ENCODE measurements around the gene FRY.
"Not testable (repeated sequence)": the region's sequence is repeated elsewhere in the genome, so short reads cannot be mapped to it uniquely, and the experiment has no call there.

Gene FRY

GRCh38 chr13:32031025-32031814 is at the start of gene FRY:
Gene FRY, plus strand, starts transcription at chr13:32031774. Its CDS starts 22 bp downstream, at chr13:32031796.
- Histone ChIP-seq H3K4me3 (ENCODE audit: low read depth, low read length) (peak within 1 kb of the TSS; percentile 70), H3K4me1 (ENCODE audit: control insufficient read depth, insufficient read depth, low read length) (peaks cover 28% of the 10 kb centered on the region), H3K9me3 (ENCODE audit: control insufficient read depth, insufficient read depth, low read depth, low read length) (no peaks in the 10 kb centered on the region), H3K9ac (ENCODE audit: low read length) (peak within 1 kb of the TSS; percentile 44), H3K27ac (ENCODE audit: low read depth, low read length) (no peak within 1 kb of the TSS), H3K27me3 (ENCODE audit: control insufficient read depth, insufficient read depth, low read length) (peaks cover 14% of the 10 kb centered on the region; the same call in 1 of the 2 replicates), H3K36me3 (ENCODE audit: control insufficient read depth, insufficient read depth, low read length) (no peaks in the 10 kb centered on the region)

- Histone ChIP-seq H3K9me3 (ENCODE audit: control insufficient read depth, insufficient read depth, low read depth, low read length) (no peaks in the 10 kb centered on the region), H3K27me3 (ENCODE audit: control insufficient read depth, insufficient read depth, low read length) (no peaks in the 10 kb centered on the region), H3K27ac (ENCODE audit: low read depth, low read length) (no peak overlapping the region), H3K9ac (ENCODE audit: low read length) (no peak overlapping the region), H3K36me3 (ENCODE audit: control insufficient read depth, insufficient read depth, low read length) (no peaks in the 10 kb centered on the region), H3K4me3 (ENCODE audit: low read depth, low read length) (no peak overlapping the region), H3K4me1 (ENCODE audit: control insufficient read depth, insufficient read depth, low read length) (no peaks in the 10 kb centered on the region)
These were observed 49.5 kb upstream of the FRY start for GRCh38 chr13:31982124-31982523.

- Histone ChIP-seq H3K27ac (ENCODE audit: low read depth, low read length) (no peak overlapping the region), H3K36me3 (ENCODE audit: control insufficient read depth, insufficient read depth, low read length) (no peaks in the 10 kb centered on the region), H3K4me3 (ENCODE audit: low read depth, low read length) (no peak overlapping the region), H3K9ac (ENCODE audit: low read length) (no peak overlapping the region), H3K4me1 (ENCODE audit: control insufficient read depth, insufficient read depth, low read length) (no peaks in the 10 kb centered on the region), H3K27me3 (ENCODE audit: control insufficient read depth, insufficient read depth, low read length) (no peaks in the 10 kb centered on the region), H3K9me3 (ENCODE audit: control insufficient read depth, insufficient read depth, low read depth, low read length) (no peaks in the 10 kb centered on the region)
These were observed 49.0 kb upstream of the FRY start for GRCh38 chr13:31982540-31982939.

GRCh38 chr13:31983696-31984095 is 47.9 kb upstream of the FRY start:
- not testable (repeated sequence) for H3K9ac ChIP-seq (ENCODE audit: low read length)

GRCh38 chr13:31984388-31984787 is 47.2 kb upstream of the FRY start:
- not testable (repeated sequence) for H3K9me3 ChIP-seq (ENCODE audit: control insufficient read depth, insufficient read depth, low read depth, low read length); H3K27ac ChIP-seq (ENCODE audit: low read depth, low read length); H3K4me3 ChIP-seq (ENCODE audit: low read depth, low read length); H3K4me1 ChIP-seq (ENCODE audit: control insufficient read depth, insufficient read depth, low read length); H3K27me3 ChIP-seq (ENCODE audit: control insufficient read depth, insufficient read depth, low read length); H3K36me3 ChIP-seq (ENCODE audit: control insufficient read depth, insufficient read depth, low read length); H3K9ac ChIP-seq (ENCODE audit: low read length)

More at GRCh38 chr13:31983696-31984095, 47.9 kb upstream of the FRY start:
- H3K27ac ChIP-seq (ENCODE audit: low read depth, low read length); H3K9me3 ChIP-seq (ENCODE audit: control insufficient read depth, insufficient read depth, low read depth, low read length); H3K27me3 ChIP-seq (ENCODE audit: control insufficient read depth, insufficient read depth, low read length); H3K4me1 ChIP-seq (ENCODE audit: control insufficient read depth, insufficient read depth, low read length); H3K4me3 ChIP-seq (ENCODE audit: low read depth, low read length); H3K36me3 ChIP-seq (ENCODE audit: control insufficient read depth, insufficient read depth, low read length): not testable (repeated sequence)

GRCh38 chr13:31986676-31987470 is 44.7 kb upstream of the FRY start:
- H3K9me3 ChIP-seq (ENCODE audit: control insufficient read depth, insufficient read depth, low read depth, low read length), result no peaks in the 10 kb centered on the region
- H3K4me3 ChIP-seq (ENCODE audit: low read depth, low read length), result no peak overlapping the region
- no peaks in the 10 kb centered on the region for H3K36me3 ChIP-seq (ENCODE audit: control insufficient read depth, insufficient read depth, low read length)
- no peaks in the 10 kb centered on the region for H3K27me3 ChIP-seq (ENCODE audit: control insufficient read depth, insufficient read depth, low read length)
- no peak overlapping the region for H3K9ac ChIP-seq (ENCODE audit: low read length)
- H3K4me1 ChIP-seq (ENCODE audit: control insufficient read depth, insufficient read depth, low read length), result no peaks in the 10 kb centered on the region
- no peak overlapping the region for H3K27ac ChIP-seq (ENCODE audit: low read depth, low read length)

- H3K4me1 ChIP-seq (ENCODE audit: control insufficient read depth, insufficient read depth, low read length), result no peaks in the 10 kb centered on the region
- no peaks in the 10 kb centered on the region for H3K9me3 ChIP-seq (ENCODE audit: control insufficient read depth, insufficient read depth, low read depth, low read length)
- H3K36me3 ChIP-seq (ENCODE audit: control insufficient read depth, insufficient read depth, low read length), result no peaks in the 10 kb centered on the region
- no peak overlapping the region for H3K27ac ChIP-seq (ENCODE audit: low read depth, low read length)
- no peak overlapping the region for H3K4me3 ChIP-seq (ENCODE audit: low read depth, low read length)
- H3K9ac ChIP-seq (ENCODE audit: low read length), result no peak overlapping the region
- H3K27me3 ChIP-seq (ENCODE audit: control insufficient read depth, insufficient read depth, low read length), result no peaks in the 10 kb centered on the region
These were observed 43.9 kb upstream of the FRY start for GRCh38 chr13:31987535-31988170.

GRCh38 chr13:31994367-31994766 is 37.2 kb upstream of the FRY start:
- not testable (repeated sequence) for H3K27me3 ChIP-seq (ENCODE audit: control insufficient read depth, insufficient read depth, low read length); H3K27ac ChIP-seq (ENCODE audit: low read depth, low read length); H3K4me3 ChIP-seq (ENCODE audit: low read depth, low read length); H3K9ac ChIP-seq (ENCODE audit: low read length); H3K9me3 ChIP-seq (ENCODE audit: control insufficient read depth, insufficient read depth, low read depth, low read length); H3K4me1 ChIP-seq (ENCODE audit: control insufficient read depth, insufficient read depth, low read length); H3K36me3 ChIP-seq (ENCODE audit: control insufficient read depth, insufficient read depth, low read length)

GRCh38 chr13:31996601-31997000 is 35.0 kb upstream of the FRY start:
- H3K36me3 ChIP-seq (ENCODE audit: control insufficient read depth, insufficient read depth, low read length), result no peaks in the 10 kb centered on the region
- peaks cover 9% of the 10 kb centered on the region for H3K9me3 ChIP-seq (ENCODE audit: control insufficient read depth, insufficient read depth, low read depth, low read length)
- no peak overlapping the region for H3K27ac ChIP-seq (ENCODE audit: low read depth, low read length)
- H3K4me3 ChIP-seq (ENCODE audit: low read depth, low read length), result no peak overlapping the region
- H3K9ac ChIP-seq (ENCODE audit: low read length), result no peak overlapping the region
- H3K27me3 ChIP-seq (ENCODE audit: control insufficient read depth, insufficient read depth, low read length), result no peaks in the 10 kb centered on the region
- no peaks in the 10 kb centered on the region for H3K4me1 ChIP-seq (ENCODE audit: control insufficient read depth, insufficient read depth, low read length)

GRCh38 chr13:31997641-31998040 is 33.9 kb upstream of the FRY start:
- Histone ChIP-seq H3K4me3 (ENCODE audit: low read depth, low read length) (no peak overlapping the region), H3K27ac (ENCODE audit: low read depth, low read length) (no peak overlapping the region), H3K9me3 (ENCODE audit: control insufficient read depth, insufficient read depth, low read depth, low read length) (peaks cover 9% of the 10 kb centered on the region), H3K9ac (ENCODE audit: low read length) (no peak overlapping the region), H3K4me1 (ENCODE audit: control insufficient read depth, insufficient read depth, low read length) (no peaks in the 10 kb centered on the region), H3K36me3 (ENCODE audit: control insufficient read depth, insufficient read depth, low read length) (no peaks in the 10 kb centered on the region), H3K27me3 (ENCODE audit: control insufficient read depth, insufficient read depth, low read length) (no peaks in the 10 kb centered on the region)

GRCh38 chr13:31998131-31998530 is 33.4 kb upstream of the FRY start:
- no peak overlapping the region for H3K27ac ChIP-seq (ENCODE audit: low read depth, low read length)
- no peak overlapping the region for H3K9ac ChIP-seq (ENCODE audit: low read length)
- no peaks in the 10 kb centered on the region for H3K27me3 ChIP-seq (ENCODE audit: control insufficient read depth, insufficient read depth, low read length)
- H3K4me3 ChIP-seq (ENCODE audit: low read depth, low read length), result no peak overlapping the region
- H3K4me1 ChIP-seq (ENCODE audit: control insufficient read depth, insufficient read depth, low read length), result no peaks in the 10 kb centered on the region
- no peaks in the 10 kb centered on the region for H3K36me3 ChIP-seq (ENCODE audit: control insufficient read depth, insufficient read depth, low read length)
- peaks cover 9% of the 10 kb centered on the region for H3K9me3 ChIP-seq (ENCODE audit: control insufficient read depth, insufficient read depth, low read depth, low read length)
